C4-2B (cell line): ENCODE measurements around the gene SLC6A5.

Experiments used
- ZFX ChIP-seq: fragments of 450-650 bp; IDR thresholded peaks from 2 replicates; pipeline ENCODE4 v1.6.1; 2017
- TF ChIP-seq, protein P1 (sequence below): fragments of 450-650 bp; conservative IDR thresholded peaks from 2 replicates; pipeline ENCODE4 v1.5.1; 2017; ENCODE audit warnings: mild to moderate bottlenecking

DNA sequence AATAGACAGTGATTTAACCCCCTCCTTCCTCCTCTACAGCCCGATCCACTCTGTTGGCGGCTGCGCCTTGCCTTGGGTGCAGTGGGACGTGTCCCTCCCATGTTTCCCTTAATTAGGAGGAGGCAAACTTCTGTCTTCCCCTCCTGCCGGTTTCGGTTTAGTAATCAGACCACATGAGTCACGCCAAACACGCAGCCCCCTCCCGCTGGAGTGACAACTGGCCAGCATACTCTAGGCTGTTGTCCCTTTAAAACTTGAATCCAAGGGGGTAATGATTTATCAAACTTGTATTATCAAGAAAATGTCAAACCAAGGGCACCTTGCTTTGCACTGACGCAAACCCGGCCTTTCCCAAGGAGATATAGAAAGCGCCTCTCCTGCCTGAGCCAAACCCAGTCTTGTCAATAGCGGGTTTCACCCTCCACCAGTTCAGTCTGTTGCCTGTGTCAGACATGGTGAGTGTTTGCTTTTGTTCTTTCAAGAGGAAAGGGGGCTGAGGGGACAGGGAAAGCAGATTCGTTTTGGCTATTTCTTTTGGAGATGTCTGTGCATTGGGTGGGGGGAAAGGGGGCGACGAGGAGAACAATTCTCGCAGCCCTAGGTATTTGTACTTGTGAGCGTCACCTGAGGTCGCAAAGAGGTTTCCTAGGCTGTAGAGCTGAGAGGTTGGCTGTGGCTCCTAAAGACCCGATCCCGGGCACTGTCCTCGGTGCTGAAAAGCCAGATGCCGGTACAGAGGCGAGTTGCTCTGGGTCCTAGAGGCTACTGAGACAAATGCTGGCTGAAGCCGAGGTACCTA is at the start of gene SLC6A5:
- TF ChIP-seq, protein P1, sequence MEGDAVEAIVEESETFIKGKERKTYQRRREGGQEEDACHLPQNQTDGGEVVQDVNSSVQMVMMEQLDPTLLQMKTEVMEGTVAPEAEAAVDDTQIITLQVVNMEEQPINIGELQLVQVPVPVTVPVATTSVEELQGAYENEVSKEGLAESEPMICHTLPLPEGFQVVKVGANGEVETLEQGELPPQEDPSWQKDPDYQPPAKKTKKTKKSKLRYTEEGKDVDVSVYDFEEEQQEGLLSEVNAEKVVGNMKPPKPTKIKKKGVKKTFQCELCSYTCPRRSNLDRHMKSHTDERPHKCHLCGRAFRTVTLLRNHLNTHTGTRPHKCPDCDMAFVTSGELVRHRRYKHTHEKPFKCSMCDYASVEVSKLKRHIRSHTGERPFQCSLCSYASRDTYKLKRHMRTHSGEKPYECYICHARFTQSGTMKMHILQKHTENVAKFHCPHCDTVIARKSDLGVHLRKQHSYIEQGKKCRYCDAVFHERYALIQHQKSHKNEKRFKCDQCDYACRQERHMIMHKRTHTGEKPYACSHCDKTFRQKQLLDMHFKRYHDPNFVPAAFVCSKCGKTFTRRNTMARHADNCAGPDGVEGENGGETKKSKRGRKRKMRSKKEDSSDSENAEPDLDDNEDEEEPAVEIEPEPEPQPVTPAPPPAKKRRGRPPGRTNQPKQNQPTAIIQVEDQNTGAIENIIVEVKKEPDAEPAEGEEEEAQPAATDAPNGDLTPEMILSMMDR = no peak
- no peak for TF ChIP-seq ZFX
